ENCODE measurements around the gene CCR7.

Gene CCR7

GRCh38 chr17:40564195-40564882, 933 bp downstream of the CCR7 start:
- TF ChIP-seq, protein P1, sequence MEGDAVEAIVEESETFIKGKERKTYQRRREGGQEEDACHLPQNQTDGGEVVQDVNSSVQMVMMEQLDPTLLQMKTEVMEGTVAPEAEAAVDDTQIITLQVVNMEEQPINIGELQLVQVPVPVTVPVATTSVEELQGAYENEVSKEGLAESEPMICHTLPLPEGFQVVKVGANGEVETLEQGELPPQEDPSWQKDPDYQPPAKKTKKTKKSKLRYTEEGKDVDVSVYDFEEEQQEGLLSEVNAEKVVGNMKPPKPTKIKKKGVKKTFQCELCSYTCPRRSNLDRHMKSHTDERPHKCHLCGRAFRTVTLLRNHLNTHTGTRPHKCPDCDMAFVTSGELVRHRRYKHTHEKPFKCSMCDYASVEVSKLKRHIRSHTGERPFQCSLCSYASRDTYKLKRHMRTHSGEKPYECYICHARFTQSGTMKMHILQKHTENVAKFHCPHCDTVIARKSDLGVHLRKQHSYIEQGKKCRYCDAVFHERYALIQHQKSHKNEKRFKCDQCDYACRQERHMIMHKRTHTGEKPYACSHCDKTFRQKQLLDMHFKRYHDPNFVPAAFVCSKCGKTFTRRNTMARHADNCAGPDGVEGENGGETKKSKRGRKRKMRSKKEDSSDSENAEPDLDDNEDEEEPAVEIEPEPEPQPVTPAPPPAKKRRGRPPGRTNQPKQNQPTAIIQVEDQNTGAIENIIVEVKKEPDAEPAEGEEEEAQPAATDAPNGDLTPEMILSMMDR (IDR thresholded peaks at IDR 0.05; ENCODE audit: control insufficient read depth, extremely low read depth, insufficient read depth), result no peak
- no peak for DNase-seq (ENCODE audit: low read depth)
- no peak overlapping the region for H3K4me3 ChIP-seq (ENCODE audit: low read depth, low read length)

GRCh38 chr17:40563220-40564052, 1.8 kb downstream of the CCR7 start:
- TF ChIP-seq, protein P1 (IDR thresholded peaks at IDR 0.05; ENCODE audit: control insufficient read depth, extremely low read depth, insufficient read depth), result no peak
- no peak for DNase-seq (ENCODE audit: low read depth)
- no peak overlapping the region for H3K4me3 ChIP-seq (ENCODE audit: low read depth, low read length)

GRCh38 chr17:40562838-40563219, 2.4 kb downstream of the CCR7 start:
- TF ChIP-seq, protein P1 (IDR thresholded peaks at IDR 0.05; ENCODE audit: control insufficient read depth, extremely low read depth, insufficient read depth), result no peak
- no peak overlapping the region for H3K4me3 ChIP-seq (ENCODE audit: low read depth, low read length)
- no peak for DNase-seq (ENCODE audit: low read depth)

DNA sequence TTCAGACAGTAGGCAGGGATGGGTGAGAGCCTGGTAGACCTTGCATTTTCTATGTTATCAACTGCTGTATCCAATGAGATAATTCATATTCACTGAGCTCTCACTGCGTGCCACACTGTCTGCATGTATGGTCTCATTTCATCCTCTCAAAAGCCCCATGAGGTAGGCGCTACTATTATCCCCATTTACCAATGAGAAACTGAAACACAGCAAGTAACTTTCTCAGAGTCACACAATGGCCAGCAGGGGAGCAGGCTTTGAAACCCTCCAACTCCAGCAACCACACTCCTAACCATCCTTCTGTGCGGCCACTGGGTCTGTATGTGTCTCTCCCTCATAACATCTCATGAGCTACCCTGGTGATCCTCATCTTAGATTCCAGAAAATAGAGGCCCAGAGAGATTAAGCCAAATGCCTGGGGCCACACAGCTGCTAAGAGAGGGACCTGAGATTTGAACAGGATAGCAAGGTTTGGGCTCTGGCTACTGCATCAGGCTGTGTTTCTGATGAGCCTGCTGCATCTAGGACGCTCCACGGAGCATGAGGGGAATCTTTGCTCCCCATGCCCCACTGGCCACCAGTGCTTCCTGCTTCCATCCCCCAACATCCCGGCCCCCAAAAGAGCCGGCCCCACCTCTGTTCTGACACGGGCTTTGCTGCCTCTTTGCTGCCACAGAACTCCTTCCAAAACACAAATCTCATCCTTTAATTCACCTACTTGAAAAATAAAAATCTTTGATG, 3.2 kb downstream of the CCR7 start:
- no peak for DNase-seq (ENCODE audit: low read depth)
- no peak overlapping the region for H3K4me3 ChIP-seq (ENCODE audit: low read depth, low read length)
- TF ChIP-seq, protein P1 (IDR thresholded peaks at IDR 0.05; ENCODE audit: control insufficient read depth, extremely low read depth, insufficient read depth), result no peak

DNA sequence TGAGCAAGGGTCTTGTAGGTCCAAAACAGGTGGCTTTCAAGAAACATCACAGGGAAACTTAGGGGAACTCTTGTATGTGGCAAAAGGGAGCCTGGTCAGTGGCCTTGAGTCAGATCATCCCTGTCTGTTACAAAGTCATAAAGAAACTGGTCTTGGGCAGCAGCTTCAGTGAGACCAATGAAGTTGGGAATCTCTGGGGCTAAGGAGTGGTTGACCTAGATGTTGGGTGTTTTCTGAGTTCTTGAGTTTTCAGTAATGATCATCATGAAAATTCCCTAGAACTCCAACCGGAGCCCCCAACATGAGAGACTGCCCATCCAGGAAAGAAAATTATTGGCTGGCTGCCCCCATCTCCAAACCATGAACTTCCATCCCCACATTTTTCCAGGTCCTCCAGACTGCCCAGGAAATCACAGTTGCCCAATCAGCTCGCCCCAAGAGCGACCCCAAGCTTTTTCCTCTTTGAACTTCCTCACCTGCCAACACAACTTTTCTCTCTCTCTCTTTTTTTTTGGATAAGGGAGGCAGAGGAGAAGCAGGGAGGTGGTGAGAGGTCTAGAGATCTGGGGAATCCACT, 3.9 kb downstream of the CCR7 start:
- no peak overlapping the region for H3K4me3 ChIP-seq (ENCODE audit: low read depth, low read length)
- TF ChIP-seq, protein P1 (IDR thresholded peaks at IDR 0.05; ENCODE audit: control insufficient read depth, extremely low read depth, insufficient read depth), result no peak
- DNase-seq (ENCODE audit: low read depth), result no peak

DNA sequence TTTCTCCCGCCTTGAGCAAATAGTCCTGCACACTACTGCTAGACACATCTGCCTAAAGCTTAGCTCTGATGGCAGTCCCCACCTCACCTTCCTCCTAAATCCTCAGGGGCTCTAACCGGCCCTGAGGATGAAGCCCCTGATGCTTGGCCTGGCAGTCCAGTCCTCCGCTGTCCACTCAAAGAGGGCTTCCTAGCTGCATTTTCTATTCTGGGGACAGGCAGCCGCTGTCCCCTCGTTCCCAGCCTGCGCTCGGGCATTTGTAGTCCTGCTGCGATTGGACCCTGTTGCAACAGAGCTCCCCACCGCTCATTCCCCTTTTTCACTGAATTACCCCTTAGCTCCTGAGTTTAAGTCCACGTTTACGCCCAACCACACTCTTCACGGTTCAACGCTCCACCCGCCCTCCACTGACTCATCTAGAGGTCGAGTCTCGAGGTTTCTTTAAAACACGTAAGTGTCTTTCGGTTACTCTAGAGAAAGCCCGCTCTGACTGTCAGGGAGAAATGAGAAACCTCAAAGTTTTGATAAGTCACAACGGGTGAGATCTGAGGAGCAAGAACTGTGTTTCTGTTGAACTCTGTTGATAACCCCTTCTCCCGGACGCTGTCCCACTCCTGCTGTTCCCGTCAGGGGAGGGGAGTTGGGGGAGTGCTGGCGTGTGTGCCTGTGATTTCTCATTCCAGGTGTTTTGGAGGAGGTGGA, 4.5 kb downstream of the CCR7 start:
- H3K4me3 ChIP-seq (ENCODE audit: low read depth, low read length), result no peak overlapping the region
- TF ChIP-seq, protein P1 (IDR thresholded peaks at IDR 0.05; ENCODE audit: control insufficient read depth, extremely low read depth, insufficient read depth), result no peak
- no peak for DNase-seq (ENCODE audit: low read depth)

All from LNCaP clone FGC (cell line).